Keratinocyte (primary cell): Measurements from ENCODE around the gene FIGN. TPM values are rescaled to one million over a fixed set of nuclear protein-coding genes. Genes with fewer than 3 reads are reported as not detected.

Experiments
- DNase-seq: peaks from one replicate; pipeline ENCODE4 v3.0.0-alpha.2; 2011; ENCODE audit warnings: low read depth, missing footprints, low spot score
- FAIRE-seq: peaks from 2 replicates; lab custom pipeline; 2011; peaks lifted over from hg19 to GRCh38; lab: Jason Lieb, UNC
- H2AFZ ChIP-seq: 2 replicates; pipeline ENCODE4 v1.6.0; 2012; ENCODE audit warnings: low read length, control low read depth, inconsistent platforms; ENCODE audit not compliant: control insufficient read depth
- H3K27ac ChIP-seq: 2 replicates; pipeline ENCODE4 v1.5.1; 2011; ENCODE audit warnings: low read length; ENCODE audit not compliant: control insufficient read depth, insufficient read depth
- H3K27me3 ChIP-seq: 3 replicates; pipeline ENCODE4 v1.6.0; 2011; ENCODE audit warnings: low read length; ENCODE audit not compliant: control insufficient read depth, insufficient read depth; ENCODE audit errors: extremely low read depth
- H3K36me3 ChIP-seq, 2 experiments: 2 replicates in 1 of 2; 3 replicates in 1 of 2; pipeline ENCODE4 v1.5.1; 2011; ENCODE audit warnings: low read length in 2 of 2, mild to moderate bottlenecking in 1 of 2; ENCODE audit not compliant: control insufficient read depth in 2 of 2, insufficient read depth in 2 of 2; ENCODE audit errors: extremely low read depth in 1 of 2
- H3K4me1 ChIP-seq: 3 replicates; pipeline ENCODE4 v1.5.1; 2011; ENCODE audit warnings: low read length; ENCODE audit not compliant: control insufficient read depth, insufficient read depth; ENCODE audit errors: extremely low read depth
- H3K4me2 ChIP-seq: 3 replicates; pipeline ENCODE4 v1.6.0; 2011; ENCODE audit warnings: low read depth, low read length; ENCODE audit not compliant: control insufficient read depth, insufficient read depth; ENCODE audit errors: extremely low read depth
- H3K4me3 ChIP-seq, 3 experiments: fragments of 200-600 bp in 1 of 3; sonication (generic) in 1 of 3; 2 replicates in 2 of 3; 3 replicates in 1 of 3; pipeline ENCODE4 v1.5.1; 2011 to 2016; ENCODE audit warnings: low read length in 3 of 3, mild to moderate bottlenecking in 3 of 3, control low read depth in 2 of 3, inconsistent platforms in 1 of 3, low read depth in 1 of 3, mixed read lengths in 1 of 3, mixed run types in 1 of 3, moderate library complexity in 1 of 3; ENCODE audit not compliant: control insufficient read depth in 2 of 3, insufficient read depth in 2 of 3; ENCODE audit errors: extremely low read depth in 1 of 3
- H3K79me2 ChIP-seq: 2 replicates; pipeline ENCODE4 v1.6.0; 2012; ENCODE audit warnings: low read length; ENCODE audit not compliant: control insufficient read depth, insufficient read depth
- H3K9ac ChIP-seq: 3 replicates; pipeline ENCODE4 v1.6.0; 2011; ENCODE audit warnings: low read length; ENCODE audit not compliant: control insufficient read depth, insufficient read depth; ENCODE audit errors: extremely low read depth
- H3K9me1 ChIP-seq: 3 replicates; pipeline ENCODE4 v1.6.0; 2011; ENCODE audit warnings: low read length; ENCODE audit not compliant: control insufficient read depth, insufficient read depth; ENCODE audit errors: extremely low read depth
- H3K9me3 ChIP-seq: 2 replicates; pipeline ENCODE4 v1.5.1; 2012; ENCODE audit warnings: low read depth, low read length; ENCODE audit not compliant: control insufficient read depth
- H4K20me1 ChIP-seq: 3 replicates; pipeline ENCODE4 v1.6.0; 2011; ENCODE audit warnings: low read length; ENCODE audit not compliant: control insufficient read depth, insufficient read depth; ENCODE audit errors: extremely low read depth
- CTCF ChIP-seq, 3 experiments: IDR thresholded peaks in 1 of 3; conservative IDR thresholded peaks in 1 of 3; optimal IDR thresholded peaks in 1 of 3; 2 replicates in 2 of 3; 3 replicates in 1 of 3; pipeline versions ENCODE3 to v1.5.1; 2011; ENCODE audit warnings: low read length in 3 of 3, mild to moderate bottlenecking in 3 of 3, moderate library complexity in 2 of 3, control low read depth in 1 of 3, inconsistent platforms in 1 of 3; ENCODE audit not compliant: insufficient read depth in 2 of 3; ENCODE audit errors: extremely low read depth in 1 of 3
- EZH2 ChIP-seq: IDR thresholded peaks from one replicate; pipeline ENCODE4 v1.6.1; 2012; ENCODE audit warnings: inconsistent platforms, mild to moderate bottlenecking, low read length, moderate library complexity
- dilution Hi-C: fragments of 300-500 bp; cut with MboI; formaldehyde crosslinking; loops from one replicate; pipeline ENCODE4 v1.7.0; 2020; ENCODE audit warnings: low sequenced_read_pairs; ENCODE audit not compliant: extremely low pct_ligation_motif_present
- polyA plus RNA-seq, 5 experiments: library from polyadenylated mRNA; depleted of rRNA in 3 of 5; stranded (reverse) in 3 of 5; stranded (forward) in 1 of 5; unstranded in 1 of 5; fragments of >200 nt; gene quantifications; 1 replicate in 1 of 5; 2 replicates in 3 of 5; 3 replicates in 1 of 5; pipeline versions ENCODE4 v1.2.1 to v1.2.3, GENCODE V29; 2011 to 2012; ENCODE audit warnings: missing spikeins in 2 of 5, low read depth in 1 of 5, low replicate concordance in 1 of 5

Gene FIGN
- polyA plus RNA-seq, 1 donor (not counting 4 experiments of a cell fraction or from before 2014, with no cell fraction given) = 2.9 TPM

- Histone ChIP-seq H3K4me2 (no peak overlapping the region), H3K9me1 (no peaks in the 10 kb centered on the region)
- FAIRE-seq = no peak
These were observed 79.1 kb downstream of the FIGN start for GRCh38 chr2:163656622-163657280.

GRCh38 chr2:163655667-163656066 lies 80.1 kb downstream of the FIGN start:
- Histone ChIP-seq H3K9ac (no peak overlapping the region), H3K4me3 (no peak overlapping the region), H4K20me1 (no peaks in the 10 kb centered on the region), H3K79me2 (no peaks in the 10 kb centered on the region), H3K36me3 (no peaks in the 10 kb centered on the region), H3K9me3 (no peaks in the 10 kb centered on the region), H3K9me1 (no peaks in the 10 kb centered on the region), H3K27ac (no peak overlapping the region), H2AFZ (no peak overlapping the region), H3K4me1 (peaks cover 38% of the 10 kb centered on the region), H3K27me3 (no peaks in the 10 kb centered on the region), H3K4me2 (no peak overlapping the region)
- no peak for FAIRE-seq
- DNase-seq = no peak
- dilution Hi-C loops = no loop called here
- no peak for TF ChIP-seq EZH2
- TF ChIP-seq CTCF (optimal IDR thresholded peaks at IDR 0.05 in 1 of 3, IDR thresholded peaks at IDR 0.05 in 1 of 3, conservative IDR thresholded peaks at IDR 0.05 in 1 of 3; ENCODE audit: extremely low read depth in 1 of 3, insufficient read depth in 2 of 3, low read length in 3 of 3) = no peak

More at GRCh38 chr2:163656622-163657280, 79.1 kb downstream of the FIGN start:
- no peak overlapping the region for H3K4me3 ChIP-seq
- no peak for TF ChIP-seq EZH2
- TF ChIP-seq CTCF (optimal IDR thresholded peaks at IDR 0.05 in 1 of 3, IDR thresholded peaks at IDR 0.05 in 1 of 3, conservative IDR thresholded peaks at IDR 0.05 in 1 of 3; ENCODE audit: extremely low read depth in 1 of 3, insufficient read depth in 2 of 3, low read length in 3 of 3) = no peak
- H3K9ac ChIP-seq = no peak overlapping the region
- H3K36me3 ChIP-seq = no peaks in the 10 kb centered on the region
- dilution Hi-C loops = no loop called here
- peaks cover 38% of the 10 kb centered on the region for H3K4me1 ChIP-seq
- H2AFZ ChIP-seq = no peak overlapping the region
- H3K9me3 ChIP-seq = no peaks in the 10 kb centered on the region
- no peak for DNase-seq
- H3K79me2 ChIP-seq = no peaks in the 10 kb centered on the region
- no peaks in the 10 kb centered on the region for H4K20me1 ChIP-seq
- H3K27ac ChIP-seq = no peak overlapping the region
- H3K27me3 ChIP-seq = no peaks in the 10 kb centered on the region
